ENCODE data around the gene TNN. TPM values are rescaled to one million over a fixed set of nuclear protein-coding genes. Genes with fewer than 3 reads are reported as not detected.

Gene TNN
- total RNA-seq, 1 experiment from 2014 or later = 0.11 TPM

DNA sequence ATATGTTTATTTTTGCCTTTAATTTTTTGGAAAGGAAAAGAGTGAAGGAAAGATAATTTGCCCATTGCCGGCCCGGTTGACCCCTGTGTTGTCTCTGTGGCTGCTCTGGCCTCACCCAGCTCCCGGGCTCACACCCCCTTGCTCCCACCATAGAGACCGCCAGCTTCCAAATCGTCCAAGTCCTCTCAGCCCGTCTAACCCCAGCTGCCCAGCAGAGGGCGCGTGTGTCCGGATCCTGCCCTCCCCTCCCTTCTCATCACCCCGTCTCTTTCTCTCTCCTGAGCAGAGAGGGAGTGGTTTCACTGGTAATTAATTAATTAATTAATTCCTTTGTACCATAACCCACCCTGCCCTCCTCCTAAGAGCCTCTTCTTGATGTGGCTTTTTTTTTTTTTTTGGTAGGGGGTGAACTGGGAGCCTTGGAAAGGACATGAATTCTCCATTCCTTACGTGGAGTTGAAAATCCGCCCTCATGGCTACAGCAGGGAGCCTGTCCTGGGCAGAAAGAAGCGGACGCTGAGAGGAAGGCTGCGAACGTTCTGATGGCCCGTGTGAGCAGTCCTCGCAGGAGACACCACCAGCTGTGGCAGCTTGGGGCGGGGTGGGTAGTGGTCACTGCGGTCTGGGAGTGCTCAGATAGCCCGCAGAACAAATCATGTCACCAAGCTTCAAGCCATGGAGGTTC, 79.0 kb downstream of the TNN start:
- H3K4ac ChIP-seq (ENCODE audit: low read depth, low read length) = no peak overlapping the region
- no peaks in the 10 kb centered on the region for H4K20me1 ChIP-seq (ENCODE audit: control insufficient read depth, insufficient read depth, insufficient read length)
- no peak overlapping the region for H4K8ac ChIP-seq (replicated peaks; ENCODE audit: insufficient read length, low read depth, low read length)
- peak; percentile 89 for DNase-seq
- H3K27ac Mint-ChIP-seq = no peak overlapping the region
- H3K9ac ChIP-seq (ENCODE audit: extremely low read depth, insufficient read length, low read length) = no peak overlapping the region
- TF ChIP-seq, protein P1, sequence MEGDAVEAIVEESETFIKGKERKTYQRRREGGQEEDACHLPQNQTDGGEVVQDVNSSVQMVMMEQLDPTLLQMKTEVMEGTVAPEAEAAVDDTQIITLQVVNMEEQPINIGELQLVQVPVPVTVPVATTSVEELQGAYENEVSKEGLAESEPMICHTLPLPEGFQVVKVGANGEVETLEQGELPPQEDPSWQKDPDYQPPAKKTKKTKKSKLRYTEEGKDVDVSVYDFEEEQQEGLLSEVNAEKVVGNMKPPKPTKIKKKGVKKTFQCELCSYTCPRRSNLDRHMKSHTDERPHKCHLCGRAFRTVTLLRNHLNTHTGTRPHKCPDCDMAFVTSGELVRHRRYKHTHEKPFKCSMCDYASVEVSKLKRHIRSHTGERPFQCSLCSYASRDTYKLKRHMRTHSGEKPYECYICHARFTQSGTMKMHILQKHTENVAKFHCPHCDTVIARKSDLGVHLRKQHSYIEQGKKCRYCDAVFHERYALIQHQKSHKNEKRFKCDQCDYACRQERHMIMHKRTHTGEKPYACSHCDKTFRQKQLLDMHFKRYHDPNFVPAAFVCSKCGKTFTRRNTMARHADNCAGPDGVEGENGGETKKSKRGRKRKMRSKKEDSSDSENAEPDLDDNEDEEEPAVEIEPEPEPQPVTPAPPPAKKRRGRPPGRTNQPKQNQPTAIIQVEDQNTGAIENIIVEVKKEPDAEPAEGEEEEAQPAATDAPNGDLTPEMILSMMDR (conservative IDR thresholded peaks at IDR 0.05) = peak; percentile 90
- WGBS (ENCODE audit: extremely low coverage, insufficient read length, low lambda C conversion rate) = no CpG with 5 or more reads among the region's 21 CpGs
- H2BK20ac ChIP-seq (ENCODE audit: low read depth, low read length, poor library complexity, severe bottlenecking) = no peak overlapping the region
- peak overlapping the region; percentile 42 for H2AFZ ChIP-seq (ENCODE audit: low read length)
- no peaks in the 10 kb centered on the region; a peak in 4 of 5 replicates for H3K9me3 Mint-ChIP-seq
- H3K27me3 ChIP-seq (ENCODE audit: insufficient read depth, low read length) = no peaks in the 10 kb centered on the region; the same call in 1 of the 2 replicates
- peak overlapping the region in 1 of 2 experiments; percentile 48; a peak in 2 of 5 replicates for H3K4me3 Mint-ChIP-seq
- peak overlapping the region; percentile 50 for H3K18ac ChIP-seq (ENCODE audit: insufficient read length, low read depth, low read length)
- no peak overlapping the region for H3K4me2 ChIP-seq (ENCODE audit: insufficient read depth, insufficient read length, low read length)
- H3K14ac ChIP-seq (ENCODE audit: insufficient read depth, low read length) = no peak overlapping the region
- H3K79me2 ChIP-seq (ENCODE audit: insufficient read depth, low read length) = no peaks in the 10 kb centered on the region
- H4K5ac ChIP-seq (ENCODE audit: insufficient read length, low read depth, low read length) = no peak overlapping the region
- no peak overlapping the region for H2AK5ac ChIP-seq (ENCODE audit: insufficient read length, low read length)
- no peak overlapping the region for H2BK5ac ChIP-seq (ENCODE audit: insufficient read length, low read length)
- H3K27ac ChIP-seq (ENCODE audit: insufficient read length, low read depth, low read length) = no peak overlapping the region
- H3K4me1 ChIP-seq (ENCODE audit: insufficient read depth, low read length) = no peaks in the 10 kb centered on the region
- H2BK15ac ChIP-seq (ENCODE audit: low read depth, low read length) = no peak overlapping the region
- H4K91ac ChIP-seq (ENCODE audit: insufficient read length, low read depth, low read length) = no peak overlapping the region
- no peak overlapping the region for H3T11ph ChIP-seq (ENCODE audit: low read length)
- peaks cover 35% of the 10 kb centered on the region for H3K27me3 Mint-ChIP-seq (ENCODE audit: low read depth)
- H3K56ac ChIP-seq (ENCODE audit: insufficient read length, low read depth, low read length) = no peak overlapping the region
- no peak overlapping the region for H2BK120ac ChIP-seq (ENCODE audit: low read depth, low read length, poor library complexity, severe bottlenecking)
- H3K79me1 ChIP-seq (ENCODE audit: insufficient read depth, low read depth, low read length, poor library complexity, severe bottlenecking) = no peaks in the 10 kb centered on the region
- H3K23me2 ChIP-seq (ENCODE audit: insufficient read length, low read depth, low read length, poor library complexity, severe bottlenecking) = no peaks in the 10 kb centered on the region
- H3K9me3 ChIP-seq (ENCODE audit: control insufficient read depth, low read depth, low read length) = no peaks in the 10 kb centered on the region
- no peak overlapping the region for H3K23ac ChIP-seq (ENCODE audit: insufficient read length, low read depth, low read length)
- no peaks in the 10 kb centered on the region; a peak in 2 of 7 replicates for H3K36me3 Mint-ChIP-seq (ENCODE audit: insufficient read depth in 1 of 3, low read depth in 3 of 3)
- H3K4me1 Mint-ChIP-seq = peaks cover 29 to 37% of the 10 kb centered on the region in 2 experiments
- no peak overlapping the region for H2BK12ac ChIP-seq (ENCODE audit: insufficient read length, low read depth, low read length)
